HEK293T (cell line): ENCODE measurements around the gene HILPDA.
A peak's percentile ranks its signal among the peaks of the same experiment; 100 is the strongest.

ENCODE experiments used
- CTCF ChIA-PET: fragments of 350-600 bp; formaldehyde crosslinking; extraction: SDS; loops from one replicate; lab custom pipeline; 2021; ENCODE audit warnings: antibody characterized with exemption, inconsistent platforms; lab: Yijun Ruan, JAX
- POLR2A ChIA-PET: fragments of 350-600 bp; formaldehyde crosslinking; extraction: SDS; loops from one replicate; lab custom pipeline; 2020; ENCODE audit warnings: antibody characterized with exemption, inconsistent platforms; lab: Yijun Ruan, JAX
- DNase-seq: peaks from one replicate; pipeline ENCODE4 v3.0.0; 2012; ENCODE audit warnings: mixed read lengths; ENCODE audit errors: extremely low spot score
- ARNT ChIP-seq: fragments of 450-650 bp; IDR thresholded peaks from 2 replicates; pipeline ENCODE4 v1.6.1; 2017; ENCODE audit warnings: mild to moderate bottlenecking
- BHLHE40 ChIP-seq: fragments of 450-650 bp; IDR thresholded peaks from 2 replicates; pipeline ENCODE4 v1.6.1; 2016; ENCODE audit warnings: mild to moderate bottlenecking, moderate library complexity, borderline replicate concordance
- CTBP1 ChIP-seq: fragments of 450-650 bp; IDR thresholded peaks from 2 replicates; pipeline ENCODE4 v1.6.1; 2016; ENCODE audit warnings: borderline replicate concordance
- ELF4 ChIP-seq: fragments of 450-650 bp; IDR thresholded peaks from 2 replicates; pipeline ENCODE4 v1.6.1; 2017; ENCODE audit warnings: antibody characterized with exemption
- FOXA1 ChIP-seq: fragments of 450-650 bp; IDR thresholded peaks from 2 replicates; pipeline ENCODE4 v1.6.1; 2016; ENCODE audit warnings: mild to moderate bottlenecking
- FOXK2 ChIP-seq: fragments of 450-650 bp; IDR thresholded peaks from 2 replicates; pipeline ENCODE4 v1.6.1; 2016; ENCODE audit warnings: mild to moderate bottlenecking
- FOXM1 ChIP-seq: fragments of 450-650 bp; IDR thresholded peaks from 2 replicates; pipeline ENCODE4 v1.6.1; 2017; ENCODE audit warnings: mild to moderate bottlenecking, borderline replicate concordance
- HDGF ChIP-seq: fragments of 450-650 bp; IDR thresholded peaks from 2 replicates; pipeline ENCODE4 v1.6.1; 2017; ENCODE audit warnings: antibody characterized with exemption, borderline replicate concordance
- L3MBTL2 ChIP-seq: fragments of 450-650 bp; conservative IDR thresholded peaks from 2 replicates; pipeline ENCODE4 v1.6.1; 2016; ENCODE audit warnings: mild to moderate bottlenecking
- LEF1 ChIP-seq: fragments of 450-650 bp; IDR thresholded peaks from 2 replicates; pipeline ENCODE4 v1.6.1; 2017; ENCODE audit warnings: mild to moderate bottlenecking, borderline replicate concordance
- NFRKB ChIP-seq: fragments of 450-650 bp; IDR thresholded peaks from 2 replicates; pipeline ENCODE4 v1.6.1; 2016; ENCODE audit warnings: mild to moderate bottlenecking, moderate library complexity
- PKNOX1 ChIP-seq: fragments of 450-650 bp; IDR thresholded peaks from 2 replicates; pipeline ENCODE4 v1.6.1; 2016
- SP1 ChIP-seq: fragments of 450-650 bp; IDR thresholded peaks from 2 replicates; pipeline ENCODE4 v1.6.1; 2017
- SUZ12 ChIP-seq: fragments of 450-650 bp; IDR thresholded peaks from 2 replicates; pipeline ENCODE4 v1.6.1; 2016; ENCODE audit warnings: mild to moderate bottlenecking
- TARDBP ChIP-seq: fragments of 450-650 bp; IDR thresholded peaks from 2 replicates; pipeline ENCODE4 v1.6.1; 2016
- ZNF384 ChIP-seq: fragments of 450-650 bp; IDR thresholded peaks from 2 replicates; pipeline ENCODE4 v1.6.1; 2016

The HILPDA gene

GRCh38 chr7:128455543-128456254 is at the start of gene HILPDA:
Gene HILPDA, plus strand, starts transcription at chr7:128455878. Its CDS starts 1,391 bp downstream, at chr7:128457269.
- ChIA-PET POLR2A (interaction anchor here (1.0 to 3.0 kb wide), 11 partner anchors 11 to 375 kb away, joined by 3 to 21 read pairs (median 9); partner anchors contain the start of genes CALU, IMPDH1 and RBM28), CTCF (interaction anchor here (1.0 to 3.2 kb wide), 5 partner anchors 12 to 108 kb away, joined by 3 to 21 read pairs (median 4); no protein-coding TSS in a partner anchor)
- DNase-seq, result peak; percentile 93
- TF ChIP-seq L3MBTL2 (peak; percentile 79), TARDBP (peak; percentile 77; the same call in 1 of the 2 replicates), ELF4 (no peak)

GRCh38 chr7:128406314-128407232 is 49.1 kb upstream of the HILPDA start:
- ChIA-PET POLR2A (interaction anchor here (3.7 kb wide), 1 partner anchor 49 kb away, joined by 21 read pairs; the partner anchor contains the start of gene HILPDA), CTCF (interaction anchor here (0.5 to 2.6 kb wide), 4 partner anchors 12 to 59 kb away, joined by 3 to 9 read pairs (median 4); no protein-coding TSS in a partner anchor)
- TF ChIP-seq BHLHE40, result no peak
- DNase-seq, result no peak

- POLR2A ChIA-PET, result interaction anchor here (3.7 kb wide), 1 partner anchor 48 kb away, joined by 21 read pairs; the partner anchor contains the start of gene HILPDA
- no peak for TF ChIP-seq FOXM1
- TF ChIP-seq FOXK2, result no peak
- TF ChIP-seq HDGF, result no peak
- TF ChIP-seq ZNF384, result no peak
- no peak for TF ChIP-seq TARDBP
- no peak for TF ChIP-seq PKNOX1
- no peak for TF ChIP-seq CTBP1
- TF ChIP-seq SP1, result no peak
- no peak for TF ChIP-seq FOXA1
- TF ChIP-seq BHLHE40, result no peak
- no peak for TF ChIP-seq ELF4
- no peak for TF ChIP-seq LEF1
- no peak for TF ChIP-seq NFRKB
- no peak for TF ChIP-seq L3MBTL2
- DNase-seq, result no peak
- CTCF ChIA-PET, result interaction anchor here (0.5 to 2.6 kb wide), 6 partner anchors 9 to 60 kb away, joined by 3 to 9 read pairs (median 4); no protein-coding TSS in a partner anchor
Observed at GRCh38 chr7:128407233-128407589, 48.5 kb upstream of the HILPDA start.

GRCh38 chr7:128407751-128408708 is 47.6 kb upstream of the HILPDA start:
- TF ChIP-seq BHLHE40, result no peak
- no peak for TF ChIP-seq SP1
- no peak for TF ChIP-seq FOXA1
- TF ChIP-seq LEF1, result no peak
- TF ChIP-seq ELF4, result no peak
- no peak for TF ChIP-seq TARDBP
- TF ChIP-seq FOXM1, result no peak
- ChIA-PET CTCF (interaction anchor here (0.8 to 2.6 kb wide), 7 partner anchors 10 to 63 kb away, joined by 4 to 9 read pairs (median 5); no protein-coding TSS in a partner anchor), POLR2A (interaction anchor here (0.9 to 3.7 kb wide), 4 partner anchors 9 to 64 kb away, joined by 3 to 21 read pairs (median 8); partner anchors contain the start of genes HILPDA and RBM28)
- no peak for DNase-seq

- ChIA-PET CTCF (interaction anchor here (1.1 to 2.6 kb wide), 5 partner anchors 17 to 64 kb away, joined by 4 to 12 read pairs (median 7); no protein-coding TSS in a partner anchor), POLR2A (interaction anchor here (0.6 to 3.7 kb wide), 5 partner anchors 9 to 65 kb away, joined by 3 to 21 read pairs (median 3); partner anchors contain the start of genes HILPDA and RBM28)
- TF ChIP-seq ARNT (no peak), FOXM1 (no peak), ELF4 (no peak), SUZ12 (no peak), L3MBTL2 (no peak), BHLHE40 (no peak), FOXA1 (no peak), NFRKB (no peak), TARDBP (no peak), LEF1 (no peak), ZNF384 (no peak), CTBP1 (no peak), SP1 (no peak), HDGF (no peak), FOXK2 (no peak), PKNOX1 (no peak)
- DNase-seq, result no peak
Observed at GRCh38 chr7:128408709-128409595, 46.7 kb upstream of the HILPDA start.
